Measurements from ENCODE around the gene PRDM16. TPM values are rescaled to one million over a fixed set of nuclear protein-coding genes. Genes with fewer than 3 reads are reported as not detected.

Gene PRDM16
- total and polyA plus RNA-seq, 2 of the 4 experiments (the other 2 are of a cell fraction), result 0.02 TPM; not detected in 1

DNA sequence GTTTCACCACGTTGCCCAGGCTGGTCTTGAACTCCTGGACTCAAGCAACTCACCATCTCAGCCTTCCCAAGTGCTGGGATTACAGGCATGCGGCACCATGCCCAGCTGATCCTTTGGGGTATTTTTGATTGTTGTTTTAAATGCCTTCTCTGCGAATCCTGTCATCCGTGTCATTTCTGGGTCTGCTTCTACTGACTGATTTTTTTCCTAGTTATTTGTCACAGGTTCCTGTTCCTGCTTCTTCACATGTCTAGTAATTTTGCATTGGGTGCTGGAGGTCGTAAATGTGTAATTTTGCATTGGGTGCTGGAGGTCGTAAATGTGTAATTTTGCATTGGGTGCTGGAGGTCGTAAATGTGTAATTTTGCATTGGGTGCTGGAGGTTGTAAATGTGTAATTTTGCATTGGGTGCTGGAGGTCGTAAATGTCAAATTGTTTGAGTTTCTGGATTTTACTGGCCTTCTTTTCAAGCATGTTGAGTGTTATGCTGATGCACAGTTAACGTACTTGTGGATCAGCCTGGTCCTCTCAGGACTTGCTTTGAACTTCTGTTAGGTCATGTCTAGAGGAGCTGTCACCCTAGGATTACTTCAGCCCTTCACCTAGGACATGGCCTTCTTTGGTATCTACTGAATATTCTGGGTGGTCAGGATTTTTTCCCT lies 381.3 kb downstream of the PRDM16 start:
- H3K9ac ChIP-seq (ENCODE audit: low read depth, low read length), result no peak overlapping the region
- H2BK20ac ChIP-seq (ENCODE audit: low read depth, low read length), result no peak overlapping the region
- H4K91ac ChIP-seq (ENCODE audit: insufficient read depth, low read depth, low read length), result no peak overlapping the region
- H3K18ac ChIP-seq (ENCODE audit: low read depth, low read length), result no peak overlapping the region
- H3K36me3 ChIP-seq (ENCODE audit: control insufficient read depth, insufficient read depth, low read length), result no peaks in the 10 kb centered on the region
- H3K9me3 ChIP-seq (ENCODE audit: control insufficient read depth, insufficient read depth, low read length), result no peaks in the 10 kb centered on the region; the same call in 1 of the 2 replicates
- 0 out of 2 replicates have a peak, but pooled peaks cover 2% of the 10 kb centered on the region for H4K20me1 ChIP-seq (ENCODE audit: insufficient read depth, low read length)
- no peak overlapping the region for H2AK9ac ChIP-seq (replicated peaks; ENCODE audit: low read depth, low read length, poor library complexity)
- TF ChIP-seq POLR2A (IDR thresholded peaks at IDR 0.05; ENCODE audit: low read depth, low read length), result no peak
- TF ChIP-seq BHLHE40 (IDR thresholded peaks at IDR 0.05; ENCODE audit: low read depth, low read length), result no peak
- no peak for TF ChIP-seq CEBPB (IDR thresholded peaks at IDR 0.05; ENCODE audit: low read depth, low read length)
- no peak for TF ChIP-seq RAD21 (IDR thresholded peaks at IDR 0.05; ENCODE audit: low read length)
- TF ChIP-seq RCOR1 (IDR thresholded peaks at IDR 0.05; ENCODE audit: insufficient replicate concordance, low read length), result no peak
- TF ChIP-seq NFE2L2 (IDR thresholded peaks at IDR 0.05; ENCODE audit: low read depth, low read length), result no peak
- no peak for TF ChIP-seq FOS (IDR thresholded peaks at IDR 0.05; ENCODE audit: low read depth, low read length)
- TF ChIP-seq MAFK (IDR thresholded peaks at IDR 0.05; ENCODE audit: low read depth, low read length), result no peak
- TF ChIP-seq SMC3 (IDR thresholded peaks at IDR 0.05; ENCODE audit: low read depth, low read length), result no peak
- TF ChIP-seq, protein P1, sequence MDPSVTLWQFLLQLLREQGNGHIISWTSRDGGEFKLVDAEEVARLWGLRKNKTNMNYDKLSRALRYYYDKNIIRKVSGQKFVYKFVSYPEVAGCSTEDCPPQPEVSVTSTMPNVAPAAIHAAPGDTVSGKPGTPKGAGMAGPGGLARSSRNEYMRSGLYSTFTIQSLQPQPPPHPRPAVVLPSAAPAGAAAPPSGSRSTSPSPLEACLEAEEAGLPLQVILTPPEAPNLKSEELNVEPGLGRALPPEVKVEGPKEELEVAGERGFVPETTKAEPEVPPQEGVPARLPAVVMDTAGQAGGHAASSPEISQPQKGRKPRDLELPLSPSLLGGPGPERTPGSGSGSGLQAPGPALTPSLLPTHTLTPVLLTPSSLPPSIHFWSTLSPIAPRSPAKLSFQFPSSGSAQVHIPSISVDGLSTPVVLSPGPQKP (IDR thresholded peaks at IDR 0.05; ENCODE audit: borderline replicate concordance, low read depth, low read length), result no peak
- TF ChIP-seq, protein P2, sequence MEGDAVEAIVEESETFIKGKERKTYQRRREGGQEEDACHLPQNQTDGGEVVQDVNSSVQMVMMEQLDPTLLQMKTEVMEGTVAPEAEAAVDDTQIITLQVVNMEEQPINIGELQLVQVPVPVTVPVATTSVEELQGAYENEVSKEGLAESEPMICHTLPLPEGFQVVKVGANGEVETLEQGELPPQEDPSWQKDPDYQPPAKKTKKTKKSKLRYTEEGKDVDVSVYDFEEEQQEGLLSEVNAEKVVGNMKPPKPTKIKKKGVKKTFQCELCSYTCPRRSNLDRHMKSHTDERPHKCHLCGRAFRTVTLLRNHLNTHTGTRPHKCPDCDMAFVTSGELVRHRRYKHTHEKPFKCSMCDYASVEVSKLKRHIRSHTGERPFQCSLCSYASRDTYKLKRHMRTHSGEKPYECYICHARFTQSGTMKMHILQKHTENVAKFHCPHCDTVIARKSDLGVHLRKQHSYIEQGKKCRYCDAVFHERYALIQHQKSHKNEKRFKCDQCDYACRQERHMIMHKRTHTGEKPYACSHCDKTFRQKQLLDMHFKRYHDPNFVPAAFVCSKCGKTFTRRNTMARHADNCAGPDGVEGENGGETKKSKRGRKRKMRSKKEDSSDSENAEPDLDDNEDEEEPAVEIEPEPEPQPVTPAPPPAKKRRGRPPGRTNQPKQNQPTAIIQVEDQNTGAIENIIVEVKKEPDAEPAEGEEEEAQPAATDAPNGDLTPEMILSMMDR (conservative IDR thresholded peaks at IDR 0.05; ENCODE audit: low read depth, low read length), result no peak
- no peak for TF ChIP-seq USF2 (IDR thresholded peaks at IDR 0.05; ENCODE audit: low read depth, low read length)
- no peak overlapping the region for H3K4ac ChIP-seq (ENCODE audit: low read depth, low read length)
- no peak overlapping the region for H2AFZ ChIP-seq (replicated peaks; ENCODE audit: low read length, poor library complexity)
- H3K14ac ChIP-seq (replicated peaks; ENCODE audit: low read depth, low read length), result no peak overlapping the region
- no peak overlapping the region for H4K8ac ChIP-seq (ENCODE audit: low read depth in 2 of 2, low read length in 2 of 2)
- H2AK5ac ChIP-seq (ENCODE audit: low read depth, low read length), result no peak overlapping the region
- no CpG with 5 or more reads among the region's 9 CpGs for WGBS, 2 experiments (ENCODE audit: extremely low coverage in 2 of 2, insufficient read length in 1 of 2)
- dilution Hi-C loops (cut with HindIII; ENCODE audit: low sequenced_read_pairs, unreplicated experiment) (no loop called here), intact Hi-C loops (cut with micrococcal nuclease) (loop anchor here (5.0 kb wide), 2 partner anchors 272 to 352 kb away; no protein-coding TSS in a partner anchor), in situ Hi-C loops (cut with MboI; ENCODE audit: low sequenced_read_pairs) (no loop called here)
- ATAC-seq (ENCODE audit: low read depth) (no peak), DNase-seq (no peak)
- BruUV-seq (replicated peaks), result no TSS peak
- no peak overlapping the region for H4K5ac ChIP-seq (ENCODE audit: low read depth, low read length)
- no peaks in the 10 kb centered on the region; the same call in 1 of the 2 replicates for H3K4me1 ChIP-seq (ENCODE audit: control insufficient read depth, insufficient read depth, low read length)
- no peak overlapping the region for H3K4me2 ChIP-seq (ENCODE audit: low read depth, low read length)
- ChIA-PET POLR2A (ENCODE audit: unreplicated experiment) (no interaction called here), CTCF (no interaction called here)
- no peaks in the 10 kb centered on the region for H3K9me1 ChIP-seq (ENCODE audit: insufficient read depth, low read length)
- no peak overlapping the region for H3K56ac ChIP-seq (ENCODE audit: extremely low read depth, insufficient read depth, low read length)
- no peak overlapping the region for H2BK5ac ChIP-seq (ENCODE audit: low read depth, low read length, poor library complexity, severe bottlenecking)
- no peaks in the 10 kb centered on the region for H3K79me1 ChIP-seq (ENCODE audit: low read depth in 1 of 2, low read length in 2 of 2)
- peaks cover 21% of the 10 kb centered on the region for H3K27me3 ChIP-seq (ENCODE audit: control insufficient read depth, insufficient read depth, low read length)
- H2BK15ac ChIP-seq (ENCODE audit: low read depth, low read length), result no peak overlapping the region
- no peak overlapping the region for H3K23ac ChIP-seq (ENCODE audit: low read depth, low read length)
- no peak overlapping the region for H2BK120ac ChIP-seq (ENCODE audit: low read depth, low read length)
- H3K4me3 ChIP-seq (ENCODE audit: insufficient read depth, low read depth, low read length), result no peak overlapping the region
- no peak overlapping the region for H3K27ac ChIP-seq (ENCODE audit: insufficient read depth, low read length)
